ENCODE data around the gene PRRC2B. TPM values are rescaled to one million over a fixed set of nuclear protein-coding genes. Genes with fewer than 3 reads are reported as not detected.

Gene PRRC2B
- total RNA-seq, 2 donors from 2014 or later = 148 to 151 TPM

- intact Hi-C loops (cut with DNase I) = no loop called here
- no peak for DNase-seq (ENCODE audit: low spot score)
Observed at GRCh38 chr9:131422241-131422792, 28.4 kb downstream of the PRRC2B start.

- intact Hi-C loops (cut with DNase I) = no loop called here
- DNase-seq (ENCODE audit: low spot score) = no peak
Observed at GRCh38 chr9:131423171-131423581, 29.3 kb downstream of the PRRC2B start.

- intact Hi-C loops (cut with DNase I) = no loop called here
- peak; percentile 32 for DNase-seq (ENCODE audit: low spot score)
Observed at GRCh38 chr9:131426545-131426944, 32.7 kb downstream of the PRRC2B start.

GRCh38 chr9:131429121-131430012 lies 35.5 kb downstream of the PRRC2B start:
- DNase-seq (ENCODE audit: low spot score) = peak; percentile 22
- intact Hi-C loops (cut with DNase I) = loop anchor here in 1 of 2 donors (10.0 kb wide), 1 partner anchor 1015 kb away; no protein-coding TSS in a partner anchor

GRCh38 chr9:131432050-131432449 lies 38.2 kb downstream of the PRRC2B start:
- peak; percentile 9 for DNase-seq (ENCODE audit: low spot score)
- intact Hi-C loops (cut with DNase I) = loop anchor here in 1 of 2 donors (10.0 kb wide), 1 partner anchor 1017 kb away; no protein-coding TSS in a partner anchor

GRCh38 chr9:131432597-131433301 lies 38.9 kb downstream of the PRRC2B start:
- intact Hi-C loops (cut with DNase I) = loop anchor here in 1 of 2 donors (10.0 kb wide), 1 partner anchor 1018 kb away; no protein-coding TSS in a partner anchor
- DNase-seq (ENCODE audit: low spot score) = peak; percentile 63

GRCh38 chr9:131433302-131433854 lies 39.5 kb downstream of the PRRC2B start:
- intact Hi-C loops (cut with DNase I) = loop anchor here in 1 of 2 donors (10.0 kb wide), 1 partner anchor 1019 kb away; no protein-coding TSS in a partner anchor
- DNase-seq (ENCODE audit: low spot score) = peak; percentile 66

GRCh38 chr9:131434673-131435072 lies 40.8 kb downstream of the PRRC2B start:
- intact Hi-C loops (cut with DNase I) = loop anchor here in 1 of 2 donors (10.0 kb wide), 1 partner anchor 1020 kb away; no protein-coding TSS in a partner anchor
- DNase-seq (ENCODE audit: low spot score) = peak; percentile 7

GRCh38 chr9:131436376-131436775 lies 42.5 kb downstream of the PRRC2B start:
- intact Hi-C loops (cut with DNase I) = loop anchor here in 1 of 2 donors (10.0 kb wide), 1 partner anchor 1022 kb away; no protein-coding TSS in a partner anchor
- peak; percentile 79 for DNase-seq (ENCODE audit: low spot score)

GRCh38 chr9:131436865-131437271 lies 43.0 kb downstream of the PRRC2B start:
- DNase-seq (ENCODE audit: low spot score) = peak; percentile 10
- intact Hi-C loops (cut with DNase I) = loop anchor here in 1 of 2 donors (10.0 kb wide), 1 partner anchor 1022 kb away; no protein-coding TSS in a partner anchor

- intact Hi-C loops (cut with DNase I) = loop anchor here in 1 of 2 donors (10.0 kb wide), 1 partner anchor 1023 kb away; no protein-coding TSS in a partner anchor
- DNase-seq (ENCODE audit: low spot score) = no peak
Observed at GRCh38 chr9:131438190-131438589, 44.3 kb downstream of the PRRC2B start.

GRCh38 chr9:131439224-131439623 lies 45.3 kb downstream of the PRRC2B start:
- intact Hi-C loops (cut with DNase I) = loop anchor here in 1 of 2 donors (10.0 kb wide), 1 partner anchor 1024 kb away; no protein-coding TSS in a partner anchor
- DNase-seq (ENCODE audit: low spot score) = no peak

GRCh38 chr9:131441441-131441840 lies 47.6 kb downstream of the PRRC2B start:
- intact Hi-C loops (cut with DNase I) = no loop called here
- peak; percentile 48 for DNase-seq (ENCODE audit: low spot score)

GRCh38 chr9:131442351-131442750 lies 48.5 kb downstream of the PRRC2B start:
- intact Hi-C loops (cut with DNase I) = no loop called here
- peak; percentile 25 for DNase-seq (ENCODE audit: low spot score)

- intact Hi-C loops (cut with DNase I) = no loop called here
- peak; percentile 53 for DNase-seq (ENCODE audit: low spot score)
Observed at GRCh38 chr9:131443648-131444047, 49.8 kb downstream of the PRRC2B start.

GRCh38 chr9:131446276-131446675 lies 52.4 kb downstream of the PRRC2B start:
- peak; percentile 37 for DNase-seq (ENCODE audit: low spot score)
- intact Hi-C loops (cut with DNase I) = no loop called here

- peak; percentile 28 for DNase-seq (ENCODE audit: low spot score)
- intact Hi-C loops (cut with DNase I) = no loop called here
Observed at GRCh38 chr9:131447148-131447547, 53.3 kb downstream of the PRRC2B start.

- intact Hi-C loops (cut with DNase I) = no loop called here
- DNase-seq (ENCODE audit: low spot score) = peak; percentile 68
Observed at GRCh38 chr9:131447600-131447999, 53.7 kb downstream of the PRRC2B start.

- DNase-seq (ENCODE audit: low spot score) = no peak
- intact Hi-C loops (cut with DNase I) = no loop called here
Observed at GRCh38 chr9:131448818-131449217, 54.9 kb downstream of the PRRC2B start.

All from posterior vena cava (tissue), 2 donors.